Measurements from ENCODE around the gene ZNF684.
"Not testable (repeated sequence)": the region's sequence is repeated elsewhere in the genome, so short reads cannot be mapped to it uniquely, and the experiment has no call there.

Gene ZNF684

DNA sequence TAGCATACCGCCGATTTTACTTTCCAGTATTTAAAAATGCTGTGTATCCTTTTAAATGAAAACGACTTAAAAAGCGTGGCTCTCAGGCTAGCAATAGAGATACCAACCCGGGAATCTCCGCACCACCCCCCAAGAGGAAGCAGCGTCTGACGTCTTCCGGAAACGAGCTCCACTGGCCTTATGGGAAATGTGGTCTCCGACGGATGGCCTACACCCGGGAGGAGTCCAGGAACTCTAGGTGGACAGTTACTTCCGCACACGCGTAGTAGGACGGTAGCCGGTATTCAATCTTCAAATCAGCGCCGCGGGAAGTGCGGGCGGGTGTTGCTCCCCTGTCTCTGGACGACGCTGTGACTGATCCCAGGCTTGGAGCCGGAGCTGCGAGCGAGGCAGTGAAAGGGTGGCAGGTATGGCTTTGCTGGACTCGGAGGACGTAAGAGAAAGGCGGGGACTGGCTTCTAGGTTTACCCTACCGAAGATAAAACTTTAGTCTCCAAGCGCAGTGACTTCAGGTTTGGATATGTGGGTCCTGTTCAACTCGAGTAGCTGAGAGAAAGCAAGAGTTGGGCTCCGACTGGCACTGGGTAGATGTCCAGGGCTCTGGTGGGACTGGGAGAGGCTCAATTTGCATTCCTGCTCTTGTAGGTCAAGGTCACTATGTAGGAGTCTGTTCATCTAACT, at the start of gene ZNF684:
Gene ZNF684 (plus strand): TSS at position 257 of the 681 bp plus-strand sequence. CDS start 1,530 bp downstream, outside the sequence.
- DNase-seq (ENCODE audit: low read depth, low spot score) = peak; percentile 95

DNA sequence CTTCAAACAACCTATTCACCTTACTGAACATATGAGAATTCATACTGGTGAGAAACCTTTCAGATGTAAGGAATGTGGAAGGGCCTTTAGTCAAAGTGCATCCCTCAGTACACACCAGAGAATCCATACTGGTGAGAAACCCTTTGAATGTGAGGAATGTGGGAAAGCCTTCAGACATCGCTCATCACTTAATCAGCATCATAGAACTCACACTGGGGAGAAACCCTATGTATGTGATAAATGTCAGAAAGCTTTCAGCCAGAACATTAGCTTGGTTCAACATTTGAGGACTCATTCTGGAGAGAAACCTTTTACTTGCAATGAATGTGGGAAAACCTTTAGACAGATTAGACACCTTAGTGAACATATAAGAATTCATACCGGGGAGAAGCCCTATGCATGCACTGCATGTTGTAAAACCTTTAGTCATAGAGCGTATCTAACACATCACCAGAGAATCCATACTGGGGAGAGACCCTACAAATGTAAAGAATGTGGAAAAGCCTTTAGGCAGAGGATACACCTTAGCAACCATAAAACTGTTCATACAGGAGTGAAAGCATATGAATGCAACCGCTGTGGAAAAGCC, 36.0 kb upstream of the ZNF684 start:
- DNase-seq (ENCODE audit: low read depth, low spot score) = no peak

DNA sequence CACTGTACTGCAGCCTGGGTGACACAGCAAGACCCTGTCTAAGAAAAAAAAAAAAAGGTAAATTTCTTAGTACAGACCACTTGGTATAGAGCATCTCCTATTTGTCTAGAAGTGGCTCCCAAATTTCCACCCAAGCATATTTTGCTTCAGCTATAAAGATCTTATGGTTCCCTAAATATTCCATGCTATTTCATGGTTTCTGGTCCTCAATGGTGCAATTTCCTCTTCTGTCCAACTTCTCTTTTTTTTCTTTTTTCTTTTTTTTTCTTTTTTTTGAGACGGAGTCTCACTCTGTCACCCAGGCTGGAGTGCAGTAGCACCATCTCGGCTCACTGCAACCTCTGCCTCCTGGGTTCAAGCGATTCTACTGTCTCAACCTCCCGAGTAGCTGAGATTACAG, 28.8 kb upstream of the ZNF684 start:
- not testable (repeated sequence) for DNase-seq (ENCODE audit: low read depth, low spot score)

DNA sequence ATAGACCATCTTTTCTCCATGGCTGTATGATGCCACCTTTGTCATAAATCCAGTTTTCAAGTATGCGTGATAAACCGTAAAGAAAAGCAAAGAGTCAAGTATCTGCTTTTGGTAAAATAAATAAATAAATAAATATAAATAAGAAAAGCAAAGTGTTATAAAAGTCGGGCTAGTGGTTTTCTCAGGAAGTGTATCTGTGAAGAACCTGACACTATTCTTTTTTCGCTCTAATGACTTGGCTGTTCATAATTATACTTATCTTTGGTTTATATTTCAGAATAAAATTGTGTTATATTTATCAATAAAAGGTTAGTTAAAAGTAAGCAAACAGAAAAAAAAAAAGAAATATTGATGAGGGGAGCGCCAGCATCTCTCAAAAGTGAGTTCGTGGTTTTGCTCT, 23.5 kb upstream of the ZNF684 start:
- DNase-seq (ENCODE audit: low read depth, low spot score) = no peak

DNA sequence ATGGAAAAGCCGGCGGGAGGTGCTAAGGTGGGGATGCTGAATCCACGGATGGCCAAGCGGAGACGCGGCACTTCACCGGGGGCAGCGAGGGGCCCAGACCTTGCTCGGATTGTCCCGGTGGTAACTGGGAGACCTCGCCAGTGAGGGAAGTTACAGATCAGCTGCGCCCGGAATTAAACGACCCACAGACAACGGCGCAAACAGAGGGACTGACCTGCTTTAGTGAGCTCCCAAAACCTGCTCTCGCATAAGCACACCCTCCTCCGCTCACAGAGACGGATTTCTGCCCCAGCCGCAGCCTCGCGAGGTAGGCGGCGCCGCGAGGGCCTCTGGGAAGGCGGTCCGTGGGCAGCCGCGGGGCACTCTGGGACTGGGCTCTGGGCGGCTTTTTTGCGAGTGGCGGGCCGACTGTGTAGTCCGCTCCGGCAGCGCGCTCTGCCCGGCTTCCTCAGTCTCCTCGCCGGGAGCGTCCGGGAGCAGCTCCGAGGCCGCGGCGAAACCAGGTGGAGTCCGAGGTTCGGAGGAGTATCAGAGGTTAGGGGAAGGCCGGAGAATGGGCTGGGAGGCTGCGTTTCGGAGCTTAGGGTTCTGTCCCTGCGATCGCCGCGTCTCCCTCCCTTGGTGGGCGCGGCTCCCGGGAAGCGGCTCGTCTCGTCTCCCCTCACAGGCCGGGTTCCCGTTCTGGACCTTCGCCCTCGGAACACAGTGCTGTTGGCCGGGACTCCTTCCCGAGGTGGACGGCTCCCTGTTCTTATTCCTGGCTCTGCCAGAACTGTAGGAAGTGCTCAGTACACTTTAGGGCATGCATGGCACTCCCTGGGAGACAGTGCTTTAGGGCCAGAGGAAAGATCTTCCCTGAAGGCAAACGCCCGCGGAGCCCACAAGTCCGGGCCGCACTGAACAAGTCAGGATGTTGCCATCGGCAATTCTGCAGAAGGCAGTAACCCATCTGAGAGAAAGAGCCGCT, 22.8 kb upstream of the ZNF684 start, which contains the start of gene EXO5:
Gene EXO5 (plus strand): TSS at position 393 of the 967 bp plus-strand sequence. CDS start 5,778 bp downstream, outside the sequence.
- DNase-seq (ENCODE audit: low read depth, low spot score) = peak; percentile 92

DNA sequence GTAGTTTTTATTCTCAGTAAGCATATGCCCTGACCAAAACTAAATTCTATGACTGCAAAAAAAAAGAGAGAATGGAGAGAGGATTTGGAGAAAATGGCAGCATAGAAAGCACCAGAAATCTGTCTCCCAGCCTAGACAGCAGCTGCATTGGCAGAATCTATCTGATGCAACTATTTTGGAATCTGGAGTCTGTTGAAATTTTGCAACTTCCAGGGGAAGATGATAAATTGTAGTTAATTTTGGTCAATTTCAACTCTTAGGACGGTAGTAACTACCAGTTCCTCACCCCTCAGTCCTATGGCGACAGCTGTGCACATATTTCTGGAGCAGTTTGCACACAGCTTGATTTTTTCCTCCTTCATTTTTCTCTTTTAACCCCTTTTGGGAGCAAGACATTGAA, 11.9 kb upstream of the ZNF684 start:
- no peak for DNase-seq (ENCODE audit: low read depth, low spot score)

DNA sequence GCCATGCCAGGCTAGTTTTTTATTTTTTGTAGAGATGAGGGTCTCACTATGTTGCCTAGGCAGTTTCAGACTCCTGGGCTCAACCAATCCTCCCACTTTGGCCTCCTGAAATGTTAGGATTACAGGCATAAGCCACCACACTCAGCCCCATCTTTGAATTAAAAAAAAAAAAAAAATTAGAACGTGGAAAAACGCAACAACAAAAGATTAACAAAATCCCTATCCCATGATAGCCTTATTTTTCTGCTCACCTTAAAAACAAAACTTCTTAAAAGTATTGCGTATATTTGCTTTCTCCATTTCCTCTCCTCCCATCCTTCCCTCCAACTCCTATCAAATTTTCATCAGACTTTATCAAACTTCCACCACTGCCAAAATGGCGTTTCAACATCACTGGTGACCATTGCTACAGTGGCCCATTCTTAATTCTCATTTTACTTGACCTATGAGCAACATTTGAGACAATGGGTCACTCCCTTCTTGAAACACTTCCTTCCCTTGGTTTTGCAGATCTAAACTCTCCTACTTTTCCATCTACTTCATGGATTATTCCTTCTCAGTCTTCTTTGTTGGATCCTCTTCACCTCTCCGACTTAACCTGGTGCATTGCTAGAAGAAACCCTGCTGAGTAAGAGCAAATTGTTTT, 579 bp upstream of the ZNF684 start:
- no peak for DNase-seq (ENCODE audit: low read depth, low spot score)

DNA sequence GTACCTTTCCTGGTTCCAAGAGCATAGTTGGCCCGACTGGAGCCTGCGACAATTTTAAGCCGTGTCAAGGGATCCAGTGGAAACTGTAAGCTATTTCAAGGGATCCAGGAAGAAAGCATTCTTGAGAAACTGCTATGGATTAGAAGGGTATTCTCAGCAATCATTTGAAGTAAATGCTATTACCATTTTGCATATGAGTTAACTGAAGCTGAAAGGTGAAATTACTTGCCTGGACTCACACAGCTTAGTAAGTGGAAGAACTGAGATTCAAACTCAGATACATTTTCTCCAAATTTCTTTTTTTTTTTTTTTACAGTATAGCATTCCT, 589 bp downstream of the ZNF684 start:
- DNase-seq (ENCODE audit: low read depth, low spot score) = no peak

DNA sequence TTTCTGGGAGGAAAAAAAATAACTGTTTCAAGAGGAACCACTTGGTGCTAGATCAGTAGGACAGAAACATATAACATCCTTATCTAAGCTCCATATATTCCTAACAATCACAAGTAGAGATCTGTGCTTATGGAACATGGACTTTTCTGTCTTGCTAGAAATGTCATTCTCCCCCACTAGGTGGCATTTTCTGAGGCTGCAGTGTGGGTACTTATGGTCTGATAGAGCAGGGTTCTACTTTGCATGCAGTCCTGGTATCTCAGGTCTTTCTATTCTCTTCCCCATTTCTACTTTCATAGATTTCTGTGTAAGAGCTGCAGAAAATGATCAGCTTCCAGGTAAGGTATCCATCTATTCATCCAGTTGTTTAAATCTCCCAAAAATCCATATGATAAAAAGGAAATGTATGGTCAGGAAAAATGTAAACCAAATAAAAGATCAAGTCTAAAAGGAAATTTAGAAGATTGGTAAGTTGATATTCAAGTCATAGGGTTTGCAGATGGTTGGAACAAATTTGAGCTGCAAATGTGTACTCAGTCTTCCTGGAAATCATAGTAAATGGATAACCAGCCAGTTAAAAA, 1.5 kb downstream of the ZNF684 start:
- peak; percentile 59 for DNase-seq (ENCODE audit: low read depth, low spot score)

DNA sequence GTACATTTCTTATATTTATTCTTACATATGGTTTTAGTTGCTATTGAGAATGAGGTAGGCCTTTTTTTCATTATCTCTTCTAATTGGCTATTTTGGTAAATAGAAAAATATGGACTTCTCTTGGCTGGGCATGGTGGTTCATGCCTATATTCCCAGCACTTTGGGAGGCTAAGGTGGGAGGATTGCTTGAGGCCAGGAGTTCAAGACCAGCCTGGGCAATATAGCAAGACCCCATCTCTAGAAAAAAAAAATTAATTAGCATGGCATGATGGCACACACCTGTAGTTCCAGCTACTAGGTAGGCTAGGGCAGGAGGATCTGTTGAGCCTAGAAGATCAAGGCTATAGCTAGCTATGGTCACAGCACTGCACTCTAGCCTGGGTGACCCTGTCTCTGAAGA, 3.2 kb downstream of the ZNF684 start:
- DNase-seq (ENCODE audit: low read depth, low spot score) = no peak

DNA sequence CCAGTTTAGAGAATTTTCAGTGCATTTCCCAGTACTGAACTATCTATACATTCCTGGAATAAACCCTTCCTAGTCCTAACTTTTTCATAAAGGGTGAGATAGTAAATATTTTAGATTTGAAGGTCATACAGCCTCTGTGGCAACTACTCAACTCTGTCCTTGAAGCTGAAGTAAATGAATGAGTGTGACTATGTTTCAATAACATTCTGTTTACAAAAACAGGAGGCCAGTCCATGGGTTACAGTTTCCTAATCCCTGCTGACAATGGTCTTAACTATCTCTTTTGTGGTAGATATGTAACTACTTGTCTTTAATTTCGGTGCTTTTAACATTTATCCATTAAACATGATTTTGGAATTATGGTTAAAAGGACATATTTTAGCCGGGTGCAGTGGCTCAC, 4.3 kb downstream of the ZNF684 start:
- no peak for DNase-seq (ENCODE audit: low read depth, low spot score)

DNA sequence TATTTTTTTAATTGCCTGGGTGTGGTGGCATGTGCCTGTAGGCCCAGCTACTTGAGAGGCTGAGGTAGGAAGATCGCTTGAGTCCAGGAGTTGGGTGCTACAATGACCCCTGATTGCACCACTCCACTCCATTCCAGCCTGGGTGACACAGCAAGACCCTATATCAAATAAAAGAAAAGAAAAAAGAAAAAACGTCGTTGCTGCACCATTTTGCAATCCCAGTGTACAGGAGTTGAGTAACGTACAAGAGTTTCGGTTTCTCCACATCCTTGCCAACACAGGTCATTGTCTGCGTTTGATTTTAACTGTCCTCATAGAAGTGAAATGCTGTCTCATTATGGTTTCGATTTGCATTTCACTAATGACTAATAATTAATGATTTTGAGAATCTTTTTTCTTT, 7.9 kb downstream of the ZNF684 start:
- no peak for DNase-seq (ENCODE audit: low read depth, low spot score)

DNA sequence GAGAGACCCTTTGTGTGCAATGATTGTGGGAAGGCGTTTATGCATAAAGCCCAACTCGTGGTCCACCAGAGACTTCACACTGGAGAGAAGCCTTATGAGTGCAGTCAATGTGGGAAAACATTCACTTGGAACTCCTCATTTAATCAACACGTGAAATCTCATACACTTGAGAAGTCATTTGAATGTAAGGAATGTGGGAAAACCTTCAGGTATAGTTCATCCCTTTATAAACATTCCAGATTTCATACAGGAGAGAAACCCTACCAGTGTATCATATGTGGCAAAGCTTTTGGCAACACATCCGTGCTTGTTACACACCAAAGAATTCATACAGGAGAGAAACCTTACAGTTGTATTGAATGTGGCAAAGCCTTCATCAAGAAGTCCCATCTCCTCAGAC, 15.5 kb downstream of the ZNF684 start:
- no peak for DNase-seq (ENCODE audit: low read depth, low spot score)

DNA sequence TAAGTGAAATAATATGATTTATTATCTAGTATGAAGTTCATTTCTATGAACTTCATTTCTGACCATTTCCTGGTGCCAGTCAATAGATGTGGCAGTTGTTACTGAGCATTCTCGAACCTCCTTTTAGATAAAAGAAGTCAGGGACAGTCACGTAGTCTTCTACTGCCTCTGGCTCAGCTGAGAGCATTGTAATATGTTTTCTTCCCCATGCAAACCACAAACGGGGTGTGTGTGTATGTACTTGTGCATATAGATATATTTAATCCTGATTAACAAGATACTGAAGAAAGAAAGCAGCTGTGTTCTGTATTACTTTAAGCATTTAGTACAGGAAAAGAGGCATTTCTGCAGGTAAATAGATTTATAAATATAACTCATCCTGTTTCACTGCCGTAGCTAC, 21.6 kb downstream of the ZNF684 start:
- DNase-seq (ENCODE audit: low read depth, low spot score) = no peak

DNA sequence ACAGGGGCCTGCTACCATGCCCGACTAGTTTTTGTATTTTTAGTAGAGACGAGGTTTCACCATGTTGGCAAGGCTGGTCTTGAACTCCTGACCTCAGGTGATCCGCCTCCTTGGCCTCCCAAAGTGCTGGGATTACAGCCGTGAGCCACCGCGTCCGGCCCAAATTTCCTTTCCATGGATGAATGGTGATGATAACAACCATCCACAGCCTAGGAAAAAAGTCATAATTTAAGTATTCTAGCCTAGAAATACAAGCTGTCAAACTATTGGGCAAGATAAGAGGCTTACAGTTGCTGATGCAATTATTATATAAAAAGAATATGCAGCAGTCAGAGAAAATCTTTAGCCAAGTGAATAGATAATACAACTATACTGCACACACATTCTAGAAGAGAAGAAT, 23.4 kb downstream of the ZNF684 start:
- not testable (repeated sequence) for DNase-seq (ENCODE audit: low read depth, low spot score)

DNA sequence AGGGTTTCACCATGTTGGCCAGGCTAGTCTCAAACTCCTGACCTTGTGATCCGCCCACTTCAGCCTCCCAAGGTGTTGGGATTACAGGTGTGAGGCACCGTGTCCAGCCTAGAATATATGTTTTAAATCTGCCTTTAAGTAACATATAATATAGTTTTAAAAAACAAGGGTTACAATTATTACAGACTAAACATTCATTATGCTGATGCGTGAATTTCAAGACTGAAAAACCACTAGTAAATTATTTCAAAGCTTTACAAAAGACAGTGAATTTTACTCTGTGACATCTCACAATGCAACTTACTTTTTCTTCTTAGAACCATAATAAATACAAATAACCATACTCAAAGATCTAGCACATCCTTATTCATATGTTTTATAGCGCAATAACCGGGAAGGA, 24.7 kb downstream of the ZNF684 start:
- no peak for DNase-seq (ENCODE audit: low read depth, low spot score)

DNA sequence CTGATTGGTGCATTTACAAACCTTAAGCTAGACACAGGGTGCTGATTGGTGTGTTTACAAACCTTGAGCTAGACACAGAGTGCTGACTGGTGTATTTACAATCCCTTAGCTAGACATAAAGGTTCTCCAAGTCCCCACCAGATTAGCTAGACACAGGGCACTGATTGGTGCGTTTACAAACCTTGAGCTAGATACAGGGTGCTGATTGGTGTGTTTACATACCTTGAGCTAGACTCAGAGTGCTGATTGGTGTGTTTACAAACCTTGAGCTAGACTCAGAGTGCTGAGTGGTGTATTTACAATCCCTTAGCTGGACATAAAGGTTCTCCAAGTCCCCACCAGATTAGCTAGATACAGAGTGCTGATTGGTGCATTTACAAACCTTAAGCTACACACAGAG, 26.8 kb downstream of the ZNF684 start:
- not testable (repeated sequence) for DNase-seq (ENCODE audit: low read depth, low spot score)

DNA sequence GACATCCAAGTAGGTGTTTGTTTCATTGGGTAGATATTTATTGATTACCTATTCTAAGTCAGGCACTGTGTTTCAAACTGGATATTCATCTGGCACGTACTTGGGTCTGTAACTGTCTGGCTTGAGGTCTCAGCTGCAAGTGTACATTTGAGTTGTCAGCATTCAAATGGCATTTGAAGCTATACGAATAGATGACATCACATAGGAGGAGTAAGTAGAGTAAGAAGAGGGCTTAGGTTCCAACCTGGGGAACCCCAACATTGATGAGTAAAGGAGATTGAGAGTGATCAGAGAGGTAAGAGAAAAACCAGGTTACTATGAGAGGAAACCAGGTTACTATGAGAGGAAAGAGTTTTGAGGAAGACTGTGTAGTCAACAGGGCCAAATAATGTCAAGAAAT, 30.7 kb downstream of the ZNF684 start:
- no peak for DNase-seq (ENCODE audit: low read depth, low spot score)

DNA sequence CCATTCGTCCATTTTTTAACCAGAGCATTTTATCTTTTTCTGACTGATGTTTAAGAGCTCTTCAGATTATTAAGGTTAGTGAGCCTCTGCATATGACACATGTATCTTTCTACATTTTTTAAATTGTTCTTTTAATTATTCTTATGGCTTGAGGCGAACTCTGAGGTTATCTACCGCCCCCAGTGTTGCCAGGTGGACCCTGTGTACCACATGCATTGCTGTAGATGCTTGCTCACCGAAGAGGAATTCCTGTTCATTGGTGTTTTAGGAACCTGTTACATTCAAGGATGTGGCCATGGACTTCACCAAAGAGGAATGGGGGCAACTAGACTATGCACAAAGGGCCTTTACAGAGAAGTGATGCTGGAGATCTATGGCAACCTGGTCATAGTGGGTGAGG, 31.8 kb downstream of the ZNF684 start:
- DNase-seq (ENCODE audit: low read depth, low spot score) = no peak

DNA sequence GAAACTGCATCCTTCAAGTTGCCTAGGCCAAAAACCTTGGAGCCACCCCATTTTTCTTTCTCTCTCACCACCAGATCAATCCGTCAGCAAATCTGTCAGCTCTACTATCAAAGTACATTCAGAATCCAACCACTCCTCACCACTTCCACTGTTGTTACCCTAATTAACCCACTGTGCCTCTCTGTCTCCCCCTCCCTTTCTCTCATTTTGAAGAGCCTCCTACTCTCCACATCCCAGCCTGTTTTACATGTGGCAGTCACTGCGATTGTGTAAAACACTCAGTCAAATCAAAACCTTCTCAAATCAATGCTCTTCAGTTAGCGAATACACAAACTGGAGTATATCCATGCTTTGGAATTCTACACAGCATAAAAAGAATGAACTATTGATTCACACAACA, 33.1 kb downstream of the ZNF684 start:
- no peak for DNase-seq (ENCODE audit: low read depth, low spot score)

DNA sequence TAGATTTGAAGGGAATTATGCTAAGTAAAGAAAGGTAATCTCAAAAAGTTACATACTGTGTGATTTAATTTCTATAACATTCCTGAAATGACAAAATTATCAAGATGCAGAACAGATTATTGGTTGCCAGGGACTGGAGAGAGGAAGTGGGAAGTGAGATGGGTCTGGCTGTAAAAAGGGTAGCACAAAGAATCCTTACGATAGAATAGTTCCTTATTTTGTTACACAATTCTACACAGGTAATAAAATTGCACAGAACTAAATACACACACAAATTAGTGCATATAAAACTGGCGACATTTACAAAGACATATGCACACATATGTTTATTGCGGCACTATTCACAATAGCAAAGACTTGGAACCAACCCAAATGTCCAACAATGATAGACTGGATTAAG, 33.5 kb downstream of the ZNF684 start:
- no peak for DNase-seq (ENCODE audit: low read depth, low spot score)

DNA sequence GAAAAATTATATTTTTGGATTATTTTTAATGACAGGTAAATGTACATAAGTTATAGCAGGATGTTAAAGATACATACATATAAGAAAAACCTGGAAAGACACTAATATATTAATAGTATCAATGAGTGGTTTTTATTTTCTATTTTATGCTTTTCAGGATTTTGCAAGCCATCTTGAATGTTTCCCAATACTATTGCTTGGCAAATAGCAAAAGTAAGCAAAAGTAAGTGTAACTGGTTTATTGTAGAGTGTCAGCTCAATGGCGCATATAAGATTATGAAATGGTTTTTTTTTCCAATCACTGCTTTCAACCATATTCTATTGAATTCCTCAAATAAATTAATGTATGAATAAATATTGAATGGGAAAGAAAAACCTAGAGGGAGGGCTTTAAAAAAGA, 36.4 kb downstream of the ZNF684 start:
- no peak for DNase-seq (ENCODE audit: low read depth, low spot score)
